GM21447 (cell line): Measurements from ENCODE around the gene PDCD11.
"Not testable (repeated sequence)": the region's sequence is repeated elsewhere in the genome, so short reads cannot be mapped to it uniquely, and the experiment has no call there.

ENCODE experiments used
- ATAC-seq: cut with Tn5 transposase; IDR thresholded peaks from one replicate; pipeline ENCODE4 v1.9.1; 2021; ENCODE audit not compliant: unreplicated experiment

PDCD11 gene

DNA sequence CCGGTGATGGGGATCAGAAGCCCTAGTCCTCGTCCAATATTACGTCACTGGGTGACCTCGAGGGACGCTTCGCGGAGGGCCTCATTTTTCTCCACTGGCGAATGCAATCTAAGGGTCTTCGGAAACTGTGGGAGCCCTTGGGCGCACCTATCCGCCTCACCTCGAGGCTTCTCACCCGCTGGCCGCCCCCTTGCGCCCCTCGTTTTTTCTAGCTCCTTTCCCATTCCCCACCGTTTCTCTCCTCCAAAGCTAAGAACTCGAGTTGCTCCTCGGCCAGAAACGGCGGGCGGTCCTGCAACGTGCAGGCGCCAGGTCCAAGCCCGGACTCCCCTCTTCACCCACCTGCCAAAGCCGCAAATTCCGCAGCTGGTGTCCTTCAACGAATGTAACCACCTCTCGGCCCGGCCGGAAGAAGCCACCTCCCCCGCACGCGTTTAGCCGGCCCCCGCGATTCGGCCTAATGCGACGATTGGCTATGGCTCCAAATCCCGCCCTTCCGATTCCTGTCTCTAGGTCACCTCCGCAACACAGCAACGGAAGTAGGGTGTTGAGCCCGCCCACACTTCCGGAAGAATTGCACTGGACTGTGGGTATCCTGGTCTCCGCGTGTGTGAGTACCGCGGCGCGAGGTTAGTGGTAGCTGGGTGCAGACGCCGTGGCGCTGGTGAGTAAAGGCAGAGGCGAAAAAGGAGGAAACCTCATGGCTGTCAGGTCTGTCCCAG lies at the start of gene PDCD11, which contains the start of gene ATP5MK:
Gene PDCD11, plus strand, starts transcription at position 560 of the 722 bp plus-strand sequence. CDS start 1,801 bp downstream, outside the sequence.
Gene ATP5MK, minus strand, starts transcription at position 409 of the 722 bp plus-strand sequence. CDS start 4,018 bp downstream, outside the sequence.
- ATAC-seq: peak; percentile 99

- no peak for ATAC-seq
Measured at GRCh38 chr10:103350175-103350516, 46.3 kb upstream of the PDCD11 start.

- peak; percentile 82 for ATAC-seq
Measured at GRCh38 chr10:103350517-103351260, 45.7 kb upstream of the PDCD11 start, which contains the start of gene PCGF6. TSS of gene PCGF6 (minus strand) at chr10:103351140. CDS start at chr10:103351066, 74 bp downstream.

DNA sequence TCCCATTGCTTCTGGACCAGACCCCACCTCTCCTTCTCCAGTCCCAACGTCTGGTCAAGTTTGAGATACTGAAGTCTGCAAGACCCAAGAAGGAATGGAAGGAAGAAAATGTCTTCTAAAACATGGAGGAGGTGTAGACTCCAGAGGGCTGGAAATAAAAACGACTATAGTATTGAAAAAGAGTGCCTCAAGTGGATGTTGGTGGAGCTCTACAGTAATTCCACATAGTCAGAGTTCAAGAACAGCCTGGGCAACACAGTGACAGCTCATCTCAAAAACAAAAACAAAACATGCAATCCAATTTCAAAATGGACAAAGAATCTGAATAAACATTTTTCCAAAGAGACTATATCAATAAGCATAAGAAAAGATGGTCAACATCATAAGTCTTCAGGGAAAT lies 43.1 kb upstream of the PDCD11 start:
- ATAC-seq: no peak

DNA sequence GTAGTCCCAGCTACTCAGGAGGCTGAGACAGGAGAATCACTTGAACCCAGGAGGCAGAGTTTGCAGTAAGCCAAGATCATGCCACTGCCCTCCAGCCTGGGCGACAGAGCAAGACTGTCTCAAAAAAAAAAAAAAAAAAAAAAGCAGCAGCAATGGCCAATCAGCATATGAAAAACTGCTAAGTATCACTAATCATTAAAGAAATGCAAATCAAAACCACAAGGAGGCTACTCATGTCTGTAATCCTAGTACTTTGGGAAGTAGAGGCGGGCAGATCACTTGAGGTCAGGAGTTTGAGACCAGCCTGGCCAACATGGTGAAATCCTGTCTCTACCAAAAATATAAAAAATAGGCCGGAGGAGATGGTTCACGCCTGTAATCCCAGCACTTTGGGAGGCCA lies 41.9 kb upstream of the PDCD11 start:
- not testable (repeated sequence) for ATAC-seq

GRCh38 chr10:103355906-103356599 lies 40.4 kb upstream of the PDCD11 start:
- ATAC-seq: no peak

- not testable (repeated sequence) for ATAC-seq
Measured at GRCh38 chr10:103359493-103359892, 36.9 kb upstream of the PDCD11 start.

GRCh38 chr10:103360791-103361190 lies 35.6 kb upstream of the PDCD11 start:
- ATAC-seq: not testable (repeated sequence)

DNA sequence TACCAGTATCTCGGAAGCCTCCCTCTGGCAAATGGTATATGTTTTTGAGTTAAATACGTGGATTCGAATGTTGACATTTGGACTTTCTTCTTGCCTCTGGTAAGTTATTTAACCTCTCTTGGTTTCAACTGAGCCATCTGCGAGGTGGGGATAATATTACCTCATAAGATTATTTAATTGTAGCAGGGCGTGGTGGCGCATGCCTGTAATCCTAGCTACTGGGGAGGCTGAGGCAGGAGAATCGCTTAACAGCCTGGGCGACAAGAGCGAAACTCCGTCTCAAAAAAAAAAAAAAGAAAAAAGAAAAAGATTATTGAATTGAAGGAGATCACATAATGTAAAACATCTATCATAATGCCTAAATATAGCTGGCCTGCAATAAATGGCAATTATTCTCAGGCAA lies 29.0 kb upstream of the PDCD11 start:
- no peak for ATAC-seq

GRCh38 chr10:103367782-103368518 lies 28.5 kb upstream of the PDCD11 start, which contains the start of gene TAF5:
TSS of gene TAF5 (plus strand) at chr10:103367976. CDS start at chr10:103367990, 14 bp downstream.
- ATAC-seq: peak; percentile 51

GRCh38 chr10:103373544-103373943 lies 22.9 kb upstream of the PDCD11 start:
- ATAC-seq: no peak

GRCh38 chr10:103374263-103374662 lies 22.2 kb upstream of the PDCD11 start:
- ATAC-seq: no peak

GRCh38 chr10:103382769-103383168 lies 13.7 kb upstream of the PDCD11 start:
- ATAC-seq: no peak

DNA sequence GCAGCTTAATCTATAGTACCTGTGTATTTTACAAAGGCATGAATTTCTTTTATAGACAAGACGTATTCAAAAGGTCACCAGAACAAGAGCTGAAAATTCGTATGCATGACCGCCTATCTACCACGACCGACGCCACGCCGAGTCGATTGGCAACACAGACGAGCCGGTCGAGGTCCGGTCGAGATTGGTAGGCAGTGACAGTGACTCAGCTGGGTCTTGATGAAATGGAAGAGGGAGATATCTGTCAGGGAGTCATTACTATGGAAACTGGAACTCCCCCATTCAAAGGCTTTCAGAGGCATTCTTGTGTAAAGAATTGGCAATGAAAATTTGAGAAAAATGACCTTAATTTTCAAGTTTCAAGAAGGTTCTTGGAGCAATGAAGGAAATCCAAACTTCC lies 2.2 kb upstream of the PDCD11 start:
- no peak for ATAC-seq

DNA sequence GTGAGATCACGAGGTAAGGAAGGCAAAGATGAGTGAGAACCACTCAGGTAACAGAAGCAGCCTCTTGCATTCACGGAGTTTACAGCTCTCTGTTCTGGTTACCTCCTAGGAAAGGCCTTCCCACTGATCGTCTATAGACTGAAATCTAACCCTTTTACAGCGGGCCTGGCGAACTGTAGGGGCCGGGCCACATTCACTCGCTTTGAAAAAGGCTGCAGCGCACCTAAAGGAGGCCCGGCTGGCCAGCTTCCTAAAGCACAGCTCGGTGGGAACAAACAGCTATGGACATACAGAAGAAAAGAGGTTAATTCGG lies 716 bp upstream of the PDCD11 start:
- no peak for ATAC-seq

DNA sequence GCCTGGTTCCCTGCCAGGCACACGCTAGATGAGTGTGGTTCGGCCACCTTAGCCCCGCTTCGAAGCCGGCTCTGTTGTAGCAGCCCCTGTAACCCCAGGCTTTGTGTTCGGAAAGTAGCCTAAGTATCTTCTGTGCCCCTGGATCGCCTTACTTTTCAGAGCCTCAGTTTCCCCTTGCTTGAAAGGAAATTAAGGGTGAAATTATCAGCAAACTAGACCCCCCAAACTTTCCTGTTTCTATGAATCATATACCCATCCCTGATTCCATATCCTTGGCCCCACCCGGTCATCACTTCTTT lies 312 bp downstream of the PDCD11 start:
- ATAC-seq: no peak

DNA sequence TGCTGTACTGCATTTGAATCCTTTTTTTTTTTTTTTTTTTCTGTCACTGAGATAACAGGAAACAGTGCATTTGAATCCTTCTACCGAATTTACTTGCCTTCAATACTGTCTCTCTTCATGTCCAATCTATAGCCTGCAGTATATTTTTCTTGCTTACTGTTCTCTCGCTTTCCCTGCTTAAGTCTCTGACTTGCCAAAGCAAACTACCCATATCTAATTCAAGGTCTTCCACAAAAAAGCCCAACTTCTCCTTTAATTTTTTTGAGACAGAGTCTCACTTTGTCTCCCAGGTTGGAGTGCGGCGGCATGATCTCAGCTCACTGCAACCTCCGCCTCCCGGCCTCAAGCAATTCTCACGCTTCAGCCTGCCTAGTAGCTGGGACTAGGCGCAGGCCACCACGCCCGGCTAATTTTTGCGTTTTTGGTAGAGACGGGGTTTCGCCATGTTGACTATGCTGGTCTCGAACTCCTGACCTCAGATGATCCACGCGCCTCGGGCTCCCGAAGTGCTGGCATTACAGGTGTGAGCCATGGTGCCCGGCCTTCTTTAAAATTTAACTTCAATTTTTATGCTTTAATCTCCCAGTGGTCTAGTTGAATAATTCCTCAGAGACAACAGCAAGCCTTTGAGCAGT lies 882 bp downstream of the PDCD11 start:
- no peak for ATAC-seq

DNA sequence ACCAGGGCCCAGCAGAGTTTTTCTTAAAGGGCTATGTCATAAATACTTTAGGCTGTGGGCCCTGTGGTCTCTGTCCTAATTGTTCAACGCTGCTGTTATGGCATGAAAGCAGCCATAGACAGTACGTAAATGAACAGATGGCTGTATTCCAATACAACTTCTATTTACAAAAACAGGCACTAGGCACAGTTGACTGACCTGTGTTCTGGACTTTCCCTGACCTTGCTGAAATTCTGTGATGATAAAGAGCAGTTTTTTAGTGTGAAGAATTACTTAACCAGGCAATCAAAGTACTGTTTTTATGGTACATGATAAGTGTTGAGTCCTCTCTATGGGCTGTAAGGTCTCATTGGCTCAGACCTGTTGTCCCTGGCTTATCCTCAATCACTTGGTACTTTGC lies 17.1 kb downstream of the PDCD11 start:
- ATAC-seq: no peak

- ATAC-seq: no peak
Measured at GRCh38 chr10:103415581-103415980, 19.2 kb downstream of the PDCD11 start.

DNA sequence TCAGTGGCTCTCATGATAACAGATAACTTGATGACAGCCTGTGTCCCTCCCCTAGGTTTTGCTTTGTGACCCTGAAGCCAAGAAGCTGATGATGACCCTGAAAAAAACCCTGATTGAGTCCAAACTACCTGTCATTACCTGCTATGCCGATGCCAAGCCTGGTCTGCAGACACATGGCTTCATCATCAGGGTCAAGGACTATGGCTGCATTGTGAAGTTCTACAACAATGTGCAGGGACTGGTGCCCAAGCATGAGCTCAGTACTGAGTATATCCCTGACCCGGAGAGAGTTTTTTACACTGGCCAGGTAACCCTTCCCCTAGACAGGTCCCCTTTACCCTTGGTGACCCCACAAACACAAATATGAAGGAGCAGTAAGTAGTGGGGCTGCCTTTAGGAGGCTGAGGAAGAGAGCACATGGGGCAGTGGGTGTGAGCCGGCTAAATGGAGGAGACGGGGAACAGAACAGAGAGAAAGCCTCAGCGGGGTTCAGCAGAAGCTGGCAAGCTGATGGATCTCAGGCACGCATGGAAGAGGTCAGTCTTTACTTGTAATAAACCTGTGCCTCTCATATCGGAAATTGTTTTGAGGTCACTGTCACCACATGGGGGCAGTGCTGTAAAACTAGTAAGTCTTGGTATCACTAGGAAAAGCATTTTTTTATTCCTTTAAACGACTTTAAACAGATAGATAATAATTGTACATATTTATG lies 20.2 kb downstream of the PDCD11 start:
- ATAC-seq: no peak
